H1 (cell line): ENCODE results near the gene MAGI3.

Experiments
- CREB1 ChIP-seq: IDR thresholded peaks from 2 replicates; pipeline ENCODE4 v1.6.1; 2012; ENCODE audit warnings: inconsistent platforms
- CTCF ChIP-seq, 3 experiments: IDR thresholded peaks; 1 replicate in 2 of 3; 2 replicates in 1 of 3; pipeline versions ENCODE4 v1.5.1 to v1.6.1; 2011; ENCODE audit warnings: low read length in 3 of 3, mild to moderate bottlenecking in 3 of 3, inconsistent platforms in 2 of 3, low read depth in 1 of 3, moderate library complexity in 1 of 3; ENCODE audit not compliant: insufficient read depth in 1 of 3; ENCODE audit errors: control extremely low read depth in 1 of 3
- EP300 ChIP-seq, 2 experiments: IDR thresholded peaks; 1 replicate in 1 of 2; 2 replicates in 1 of 2; pipeline ENCODE4 v1.6.1; 2011 to 2012; ENCODE audit warnings: low read depth in 2 of 2, low read length in 2 of 2, mild to moderate bottlenecking in 2 of 2, borderline replicate concordance in 1 of 2, inconsistent platforms in 1 of 2, moderate library complexity in 1 of 2
- EZH2 ChIP-seq: fragments of 200-600 bp; sonication (generic); IDR thresholded peaks from 2 replicates; pipeline ENCODE4 v1.7.1; 2012; ENCODE audit warnings: low read depth, mild to moderate bottlenecking, moderate library complexity, low read length, inconsistent platforms; ENCODE audit not compliant: severe bottlenecking
- MAX ChIP-seq: IDR thresholded peaks from 2 replicates; pipeline ENCODE4 v1.6.1; 2012; ENCODE audit warnings: inconsistent platforms
- POU5F1 ChIP-seq: IDR thresholded peaks from 2 replicates; pipeline ENCODE4 v1.6.1; 2011; ENCODE audit warnings: low read depth, mild to moderate bottlenecking, low read length, moderate library complexity
- RAD21 ChIP-seq, 2 experiments: IDR thresholded peaks in 1 of 2; conservative IDR thresholded peaks in 1 of 2; 2 replicates each; pipeline ENCODE4 v1.6.1; 2011; ENCODE audit warnings: low read depth in 2 of 2, low read length in 2 of 2, improper control_type of control experiment in 1 of 2, inconsistent platforms in 1 of 2, mild to moderate bottlenecking in 1 of 2, moderate library complexity in 1 of 2
- RFX5 ChIP-seq: IDR thresholded peaks from 2 replicates; pipeline ENCODE4 v1.6.1; 2011; ENCODE audit warnings: low read depth, low read length, improper control_type of control experiment, borderline replicate concordance
- RXRA ChIP-seq: IDR thresholded peaks from 2 replicates; pipeline ENCODE4 v1.6.1; 2011; ENCODE audit warnings: low read depth, mild to moderate bottlenecking, low read length, moderate library complexity; ENCODE audit not compliant: insufficient read depth
- SRF ChIP-seq: IDR thresholded peaks from 2 replicates; pipeline ENCODE4 v1.6.1; 2011; ENCODE audit warnings: mild to moderate bottlenecking, low read depth, low read length, moderate library complexity
- USF2 ChIP-seq: IDR thresholded peaks from 2 replicates; pipeline ENCODE4 v1.6.1; 2011; ENCODE audit warnings: low read length, improper control_type of control experiment
- YY1 ChIP-seq: IDR thresholded peaks from 2 replicates; pipeline ENCODE4 v1.6.1; 2011; ENCODE audit warnings: low read depth, mild to moderate bottlenecking, low read length

GRCh38 chr1:113511269-113511668 is 121.0 kb downstream of the MAGI3 start:
- no peak for TF ChIP-seq EP300 (IDR thresholded peaks at IDR 0.05; ENCODE audit: borderline replicate concordance in 1 of 2, low read depth in 2 of 2, low read length in 2 of 2)
- no peak for TF ChIP-seq USF2
- no peak for TF ChIP-seq SRF
- no peak for TF ChIP-seq MAX
- no peak for TF ChIP-seq EZH2
- TF ChIP-seq CREB1, result no peak
- no peak for TF ChIP-seq CTCF (IDR thresholded peaks at IDR 0.05; ENCODE audit: control extremely low read depth in 1 of 3, insufficient read depth in 1 of 3, low read depth in 1 of 3, low read length in 3 of 3)
- TF ChIP-seq YY1, result no peak
- no peak for TF ChIP-seq RAD21 (IDR thresholded peaks at IDR 0.05 in 1 of 2, conservative IDR thresholded peaks at IDR 0.05 in 1 of 2; ENCODE audit: low read depth in 2 of 2, low read length in 2 of 2)
- TF ChIP-seq RXRA, result no peak
- TF ChIP-seq RFX5, result no peak
- TF ChIP-seq POU5F1, result no peak
